Smooth muscle cell (in vitro differentiated cells): ENCODE data around the gene PTPN13. TPM values are rescaled to one million over a fixed set of nuclear protein-coding genes. Genes with fewer than 3 reads are reported as not detected.
A peak's percentile ranks its signal among the peaks of the same experiment; 100 is the strongest.

Experiments
- DNase-seq: peaks from one replicate; lab custom pipeline; 2025; ENCODE audit not compliant: unreplicated experiment; lab: John Stamatoyannopoulos, UW
- H2AFZ ChIP-seq: fragments of 200-600 bp; sonication (generic); 2 replicates; pipeline ENCODE4 v1.6.0; 2016; ENCODE audit warnings: antibody characterized with exemption, low read depth, mild to moderate bottlenecking
- H3F3A ChIP-seq: fragments of 200-600 bp; sonication (generic); 2 replicates; pipeline ENCODE4 v1.6.0; 2017; ENCODE audit warnings: antibody characterized with exemption, low read depth
- H3K27ac ChIP-seq: fragments of 200-600 bp; sonication (generic); 2 replicates; pipeline ENCODE4 v1.5.1; 2016; ENCODE audit warnings: low read depth, mild to moderate bottlenecking
- H3K27me3 ChIP-seq: fragments of 200-600 bp; sonication (generic); 2 replicates; pipeline ENCODE4 v1.6.1; 2016; ENCODE audit warnings: low read depth, mild to moderate bottlenecking
- H3K36me3 ChIP-seq: fragments of 200-600 bp; sonication (generic); 2 replicates; pipeline ENCODE4 v1.5.1; 2016; ENCODE audit warnings: low read depth
- H3K4me1 ChIP-seq: fragments of 200-600 bp; sonication (generic); 2 replicates; pipeline ENCODE4 v1.5.1; 2016; ENCODE audit warnings: low read depth
- H3K4me2 ChIP-seq: fragments of 200-600 bp; sonication (generic); 2 replicates; pipeline ENCODE4 v1.6.0; 2016; ENCODE audit warnings: mild to moderate bottlenecking
- H3K4me3 ChIP-seq: fragments of 200-600 bp; sonication (generic); 2 replicates; pipeline ENCODE4 v1.5.1; 2016; ENCODE audit warnings: mild to moderate bottlenecking
- H3K79me2 ChIP-seq: fragments of 200-600 bp; sonication (generic); 2 replicates; pipeline ENCODE4 v1.6.0; 2016; ENCODE audit warnings: low read depth, mild to moderate bottlenecking
- H3K9ac ChIP-seq: fragments of 200-600 bp; sonication (generic); 2 replicates; pipeline ENCODE4 v1.6.0; 2016; ENCODE audit warnings: low read depth
- H3K9me3 ChIP-seq: fragments of 200-600 bp; sonication (generic); replicated peaks from 2 replicates; pipeline ENCODE4 v1.5.1; 2016; ENCODE audit warnings: low read depth
- H4K20me1 ChIP-seq: fragments of 200-600 bp; sonication (generic); 2 replicates; pipeline ENCODE4 v1.6.0; 2016; ENCODE audit warnings: low read depth
- WGBS: methylation state at CpG from one replicate; pipeline ENCODE4 v1.1.7; 2016; ENCODE audit warnings: low lambda C conversion rate; 5-methylcytosine and 5-hydroxymethylcytosine counted together
- polyA plus RNA-seq: library from polyadenylated mRNA; unstranded; fragments of >200 nt; fragmentation: Nextera tagmentation; extraction: Ambion mirVana; gene quantifications from 2 replicates; pipeline ENCODE4 v1.2.1, GENCODE V29; 2016
- total RNA-seq: library from RNA; depleted of rRNA; stranded (reverse); fragments of >200 nt; gene quantifications from 2 replicates; pipeline ENCODE4 v1.2.3, GENCODE V29; 2014
- TF ChIP-seq, protein P1 (sequence below): fragments of 200-600 bp; sonication (generic); IDR thresholded peaks from 2 replicates; pipeline ENCODE4 v1.5.1; 2017; ENCODE audit warnings: borderline replicate concordance, mild to moderate bottlenecking, antibody characterized with exemption; ENCODE audit not compliant: insufficient read depth, poor library complexity, severe bottlenecking

Gene PTPN13
- total and polyA plus RNA-seq, 2 experiments from 2014 or later = 14.9 to 52.9 TPM

DNA sequence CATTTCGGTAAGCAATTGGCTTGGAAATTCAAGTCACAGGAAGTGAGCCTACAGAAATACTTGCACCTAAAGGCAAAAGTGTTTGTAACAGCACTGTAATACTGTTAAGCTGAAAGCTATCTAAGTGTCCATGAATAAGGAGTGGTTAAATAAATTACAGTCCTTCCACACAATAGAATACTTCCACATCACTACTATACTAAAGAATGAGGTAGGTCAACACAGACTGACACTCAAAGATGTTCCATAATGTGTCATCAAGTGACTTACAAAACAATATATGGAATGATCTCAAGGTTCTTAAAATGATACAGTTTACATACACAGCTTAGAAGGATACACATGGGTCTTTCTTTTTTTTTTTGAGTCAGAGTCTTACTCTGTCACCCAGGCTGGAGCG is 228.0 kb downstream of the PTPN13 start:
- TF ChIP-seq, protein P1, sequence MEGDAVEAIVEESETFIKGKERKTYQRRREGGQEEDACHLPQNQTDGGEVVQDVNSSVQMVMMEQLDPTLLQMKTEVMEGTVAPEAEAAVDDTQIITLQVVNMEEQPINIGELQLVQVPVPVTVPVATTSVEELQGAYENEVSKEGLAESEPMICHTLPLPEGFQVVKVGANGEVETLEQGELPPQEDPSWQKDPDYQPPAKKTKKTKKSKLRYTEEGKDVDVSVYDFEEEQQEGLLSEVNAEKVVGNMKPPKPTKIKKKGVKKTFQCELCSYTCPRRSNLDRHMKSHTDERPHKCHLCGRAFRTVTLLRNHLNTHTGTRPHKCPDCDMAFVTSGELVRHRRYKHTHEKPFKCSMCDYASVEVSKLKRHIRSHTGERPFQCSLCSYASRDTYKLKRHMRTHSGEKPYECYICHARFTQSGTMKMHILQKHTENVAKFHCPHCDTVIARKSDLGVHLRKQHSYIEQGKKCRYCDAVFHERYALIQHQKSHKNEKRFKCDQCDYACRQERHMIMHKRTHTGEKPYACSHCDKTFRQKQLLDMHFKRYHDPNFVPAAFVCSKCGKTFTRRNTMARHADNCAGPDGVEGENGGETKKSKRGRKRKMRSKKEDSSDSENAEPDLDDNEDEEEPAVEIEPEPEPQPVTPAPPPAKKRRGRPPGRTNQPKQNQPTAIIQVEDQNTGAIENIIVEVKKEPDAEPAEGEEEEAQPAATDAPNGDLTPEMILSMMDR = no peak
- Histone ChIP-seq H3K36me3 (no peaks in the 10 kb centered on the region), H3K4me3 (no peak overlapping the region), H3K4me2 (no peak overlapping the region), H3K9me3 (no peaks in the 10 kb centered on the region), H3F3A (no peaks in the 10 kb centered on the region), H3K27ac (no peak overlapping the region), H3K4me1 (peaks cover 6% of the 10 kb centered on the region), H3K27me3 (no peaks in the 10 kb centered on the region), H2AFZ (no peak overlapping the region), H3K9ac (no peak overlapping the region), H3K79me2 (no peaks in the 10 kb centered on the region), H4K20me1 (no peaks in the 10 kb centered on the region)
- no peak for DNase-seq
- 90% methylated on average over 2 of the region's 2 CpGs for WGBS

DNA sequence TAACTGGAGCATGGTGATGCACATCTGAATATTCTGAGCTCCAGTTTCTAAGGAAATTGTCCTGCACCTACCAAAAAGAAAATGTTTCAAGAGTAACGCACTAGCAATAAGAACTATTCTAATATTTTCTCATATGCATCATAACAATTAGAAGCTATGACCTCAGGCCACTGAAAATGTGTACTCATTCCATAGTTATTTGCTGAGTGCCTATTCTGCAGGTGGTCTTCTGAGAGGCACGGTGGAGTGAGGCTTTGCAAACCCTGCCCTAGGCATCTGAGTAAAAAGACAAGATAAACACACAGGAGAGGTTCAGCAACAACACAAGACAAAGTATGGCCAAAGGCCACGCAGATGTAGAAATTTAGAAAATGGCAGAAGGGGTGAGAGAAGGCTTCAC is 231.4 kb downstream of the PTPN13 start:
- H3K79me2 ChIP-seq = no peaks in the 10 kb centered on the region
- no peaks in the 10 kb centered on the region for H3F3A ChIP-seq
- no peaks in the 10 kb centered on the region for H3K9me3 ChIP-seq
- DNase-seq = no peak
- H3K27ac ChIP-seq = peak overlapping the region; percentile 36
- H3K4me1 ChIP-seq = no peaks in the 10 kb centered on the region
- H3K4me2 ChIP-seq = no peak overlapping the region
- H4K20me1 ChIP-seq = no peaks in the 10 kb centered on the region
- H3K27me3 ChIP-seq = no peaks in the 10 kb centered on the region
- no peaks in the 10 kb centered on the region for H3K36me3 ChIP-seq
- H3K4me3 ChIP-seq = no peak overlapping the region
- H2AFZ ChIP-seq = no peak overlapping the region
- H3K9ac ChIP-seq = no peak overlapping the region
- TF ChIP-seq, protein P1 = no peak
- 80% methylated on average over 3 of the region's 3 CpGs for WGBS

DNA sequence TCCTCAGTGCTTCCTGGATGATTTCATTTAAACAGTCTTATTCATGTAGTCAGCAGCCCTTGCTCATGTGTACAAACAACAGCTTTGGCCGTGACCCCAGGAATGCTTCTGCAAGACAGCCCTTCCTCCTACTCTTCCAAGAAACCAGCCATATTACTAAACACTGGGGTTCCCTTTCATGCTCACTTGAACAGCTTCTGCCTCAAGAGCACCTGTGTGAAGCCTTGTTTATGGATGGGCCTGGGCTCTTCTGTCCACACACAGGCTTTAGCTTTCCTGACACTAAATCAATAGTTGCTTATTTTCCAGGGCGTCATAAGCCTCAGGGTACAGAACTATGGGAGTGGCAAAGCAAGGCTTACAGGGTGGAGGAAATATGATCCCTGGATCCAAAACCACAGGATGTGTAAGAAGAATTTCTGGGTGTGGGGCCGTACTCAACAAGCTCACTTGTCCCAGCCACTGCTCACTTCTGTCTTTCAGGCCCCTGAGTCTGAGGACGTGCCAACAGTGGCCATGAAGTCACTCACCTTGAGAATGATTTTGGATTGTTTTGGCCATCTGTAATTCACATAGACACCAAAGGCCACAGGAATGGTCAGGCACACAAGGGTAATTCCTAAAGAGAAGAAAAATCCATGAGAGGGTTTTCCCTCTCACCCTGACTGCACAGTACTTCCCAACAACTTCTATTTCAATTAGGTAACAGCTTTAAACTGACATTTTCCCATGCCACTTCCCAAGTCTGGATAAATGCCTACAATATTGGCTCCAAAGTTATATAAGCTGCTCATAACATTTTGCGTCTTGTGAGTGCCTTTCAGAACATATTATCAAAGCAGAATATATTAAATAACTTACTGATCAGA is 237.4 kb downstream of the PTPN13 start:
- Histone ChIP-seq H3K27ac (peak overlapping the region; percentile 70), H3K9me3 (no peaks in the 10 kb centered on the region), H3K9ac (no peak overlapping the region), H3K27me3 (no peaks in the 10 kb centered on the region), H3K79me2 (no peaks in the 10 kb centered on the region), H3F3A (no peaks in the 10 kb centered on the region), H4K20me1 (no peaks in the 10 kb centered on the region), H3K4me2 (peak overlapping the region; percentile 74), H3K4me1 (peaks cover 4% of the 10 kb centered on the region), H3K36me3 (no peaks in the 10 kb centered on the region), H3K4me3 (no peak overlapping the region), H2AFZ (peak overlapping the region; percentile 69)
- TF ChIP-seq, protein P1 = no peak
- no peak for DNase-seq
- WGBS = 59% methylated on average over 5 of the region's 5 CpGs

DNA sequence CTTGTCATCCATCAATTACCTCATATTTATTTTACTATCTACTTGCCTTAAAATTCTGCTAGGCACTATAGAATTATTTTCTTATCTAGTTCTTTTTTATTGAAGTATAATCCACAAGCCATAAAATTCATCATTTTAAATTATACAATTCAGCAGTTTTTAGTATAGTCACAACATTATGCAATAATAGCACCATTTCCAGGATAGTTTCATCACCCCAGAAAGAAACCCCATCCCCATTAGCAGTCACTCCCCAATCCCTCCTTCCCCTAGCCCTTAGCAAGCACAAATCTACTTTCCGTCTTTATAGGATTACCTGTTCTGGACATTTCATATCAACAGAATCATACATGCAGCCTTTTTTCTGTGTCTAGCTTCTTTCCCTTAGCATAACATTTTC is 239.5 kb downstream of the PTPN13 start:
- H3K36me3 ChIP-seq = no peaks in the 10 kb centered on the region
- no peaks in the 10 kb centered on the region for H3K79me2 ChIP-seq
- H2AFZ ChIP-seq = no peak overlapping the region
- no peak for DNase-seq
- H3K4me3 ChIP-seq = no peak overlapping the region
- TF ChIP-seq, protein P1 = no peak
- peaks cover 4% of the 10 kb centered on the region for H3K4me1 ChIP-seq
- H3K9ac ChIP-seq = no peak overlapping the region
- no peaks in the 10 kb centered on the region for H3K27me3 ChIP-seq
- no peak overlapping the region for H3K27ac ChIP-seq
- no peaks in the 10 kb centered on the region for H3F3A ChIP-seq
- H3K4me2 ChIP-seq = no peak overlapping the region
- 96% methylated on average over 1 of the region's 1 CpG for WGBS
- H3K9me3 ChIP-seq = no peaks in the 10 kb centered on the region
- no peaks in the 10 kb centered on the region for H4K20me1 ChIP-seq
